SK-N-SH treated with all-trans-retinoic acid at 6 μM for 48 hours (cell line): ENCODE measurements around the gene TES.

ENCODE experiments used
- ATAC-seq: fragments of 200-7000 bp; cut with Tn5 transposase; 3 replicates; pipeline ENCODE4 v1.9.1; 2020; ENCODE audit warnings: mild to moderate bottlenecking, moderate library complexity
- ARNTL ChIP-seq: fragments of 450-650 bp; formaldehyde crosslinking; IDR thresholded peaks from 2 replicates; pipeline ENCODE4 v1.5.0; 2020; ENCODE audit warnings: low read depth, mild to moderate bottlenecking, moderate library complexity, borderline replicate concordance
- BACH2 ChIP-seq: fragments of 250-450 bp; sonication (Bioruptor Pico); IDR thresholded peaks from 2 replicates; pipeline ENCODE4 v1.9.0; 2021; ENCODE audit warnings: mild to moderate bottlenecking, borderline replicate concordance
- CREB5 ChIP-seq: fragments of 250-450 bp; sonication (Bioruptor Pico); IDR thresholded peaks from 2 replicates; pipeline ENCODE4 v1.5.1; 2020; ENCODE audit warnings: low read depth, mild to moderate bottlenecking, moderate library complexity
- CSDC2 ChIP-seq: fragments of 250-450 bp; sonication (Bioruptor Pico); IDR thresholded peaks from 2 replicates; pipeline ENCODE4 v1.5.0; 2020; ENCODE audit warnings: mild to moderate bottlenecking, moderate library complexity
- ESRRG ChIP-seq: fragments of 250-450 bp; sonication (Bioruptor Pico); IDR thresholded peaks from 2 replicates; pipeline ENCODE4 v1.6.1; 2021; ENCODE audit warnings: mild to moderate bottlenecking
- ISL1 ChIP-seq: fragments of 250-450 bp; sonication (Bioruptor Pico); IDR thresholded peaks from 2 replicates; pipeline ENCODE4 v2.1.2; 2022; ENCODE audit warnings: mild to moderate bottlenecking, moderate library complexity
- PATZ1 ChIP-seq: fragments of 250-450 bp; sonication (Bioruptor Pico); IDR thresholded peaks from 2 replicates; pipeline ENCODE4 v1.8.0; 2020; ENCODE audit warnings: mild to moderate bottlenecking, moderate library complexity, borderline replicate concordance
- PPARA ChIP-seq: fragments of 250-450 bp; sonication (Bioruptor Pico); IDR thresholded peaks from 2 replicates; pipeline ENCODE4 v1.5.0; 2020; ENCODE audit warnings: mild to moderate bottlenecking, borderline replicate concordance
- RARB ChIP-seq: fragments of 250-450 bp; sonication (Bioruptor Pico); IDR thresholded peaks from 2 replicates; pipeline ENCODE4 v1.8.0; 2021; ENCODE audit warnings: mild to moderate bottlenecking, moderate library complexity
- TOX ChIP-seq: fragments of 250-450 bp; sonication (Bioruptor Pico); IDR thresholded peaks from 2 replicates; pipeline ENCODE4 v1.8.0; 2021; ENCODE audit warnings: mild to moderate bottlenecking, moderate library complexity, borderline replicate concordance
- TSHZ2 ChIP-seq: fragments of 250-450 bp; sonication (Bioruptor Pico); IDR thresholded peaks from 2 replicates; pipeline ENCODE4 v1.5.0; 2020; ENCODE audit warnings: mild to moderate bottlenecking, moderate library complexity
- ZC3H10 ChIP-seq: fragments of 250-450 bp; sonication (Bioruptor Pico); IDR thresholded peaks from 2 replicates; pipeline ENCODE4 v1.5.1; 2021; ENCODE audit warnings: mild to moderate bottlenecking, moderate library complexity
- ZFP3 ChIP-seq: fragments of 250-450 bp; sonication (Bioruptor Pico); IDR thresholded peaks from 2 replicates; pipeline ENCODE4 v1.5.0; 2020; ENCODE audit warnings: mild to moderate bottlenecking, moderate library complexity
- ZNF565 ChIP-seq: fragments of 450-650 bp; formaldehyde crosslinking; conservative IDR thresholded peaks from 2 replicates; pipeline ENCODE4 v1.5.0; 2020; ENCODE audit warnings: low read depth, mild to moderate bottlenecking, moderate library complexity
- ZNF70 ChIP-seq: fragments of 450-650 bp; formaldehyde crosslinking; IDR thresholded peaks from 2 replicates; pipeline ENCODE4 v1.5.0; 2020; ENCODE audit warnings: mild to moderate bottlenecking, moderate library complexity
- TF ChIP-seq, protein P1 (sequence below): fragments of 250-450 bp; sonication (Bioruptor Pico); IDR thresholded peaks from 2 replicates; pipeline ENCODE4 v1.8.0; 2021; ENCODE audit warnings: low read depth, mild to moderate bottlenecking, moderate library complexity, borderline replicate concordance

The TES gene

GRCh38 chr7:116218747-116219146 lies 8.4 kb downstream of the TES start:
- no peak for TF ChIP-seq ZFP3 (CRISPR knock-in tag)
- TF ChIP-seq BACH2 (CRISPR knock-in tag), result 0 out of 2 replicates have a peak, but pooled peaks have one; percentile 3
- TF ChIP-seq, all 23 proteins: peak for 1
- ATAC-seq, result no peak

GRCh38 chr7:116219288-116219687 lies 8.9 kb downstream of the TES start:
- no peak for ATAC-seq

GRCh38 chr7:116219834-116220233 lies 9.5 kb downstream of the TES start:
- ATAC-seq, result no peak
- no peak for TF ChIP-seq TSHZ2 (CRISPR knock-in tag)
- no peak for TF ChIP-seq ESRRG
- no peak for TF ChIP-seq PATZ1 (CRISPR knock-in tag)
- no peak for TF ChIP-seq RARB (CRISPR knock-in tag)
- no peak for TF ChIP-seq PPARA
- no peak for TF ChIP-seq ZFP3 (CRISPR knock-in tag)
- TF ChIP-seq ZC3H10 (CRISPR knock-in tag), result no peak
- no peak for TF ChIP-seq CREB5
- no peak for TF ChIP-seq ARNTL (CRISPR knock-in tag)
- TF ChIP-seq, protein P1, sequence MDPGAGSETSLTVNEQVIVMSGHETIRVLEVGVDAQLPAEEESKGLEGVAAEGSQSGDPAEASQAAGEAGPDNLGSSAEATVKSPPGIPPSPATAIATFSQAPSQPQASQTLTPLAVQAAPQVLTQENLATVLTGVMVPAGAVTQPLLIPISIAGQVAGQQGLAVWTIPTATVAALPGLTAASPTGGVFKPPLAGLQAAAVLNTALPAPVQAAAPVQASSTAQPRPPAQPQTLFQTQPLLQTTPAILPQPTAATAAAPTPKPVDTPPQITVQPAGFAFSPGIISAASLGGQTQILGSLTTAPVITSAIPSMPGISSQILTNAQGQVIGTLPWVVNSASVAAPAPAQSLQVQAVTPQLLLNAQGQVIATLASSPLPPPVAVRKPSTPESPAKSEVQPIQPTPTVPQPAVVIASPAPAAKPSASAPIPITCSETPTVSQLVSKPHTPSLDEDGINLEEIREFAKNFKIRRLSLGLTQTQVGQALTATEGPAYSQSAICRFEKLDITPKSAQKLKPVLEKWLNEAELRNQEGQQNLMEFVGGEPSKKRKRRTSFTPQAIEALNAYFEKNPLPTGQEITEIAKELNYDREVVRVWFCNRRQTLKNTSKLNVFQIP (CRISPR knock-in tag), result no peak

More at GRCh38 chr7:116219288-116219687, 8.9 kb downstream of the TES start:
- TF ChIP-seq ARNTL (CRISPR knock-in tag) (no peak), ISL1 (CRISPR knock-in tag) (no peak), ZNF70 (CRISPR knock-in tag) (no peak)
- TF ChIP-seq, protein P1 (CRISPR knock-in tag), result no peak
- TF ChIP-seq, all 23 proteins: peak for 0

GRCh38 chr7:116222501-116222900 lies 12.2 kb downstream of the TES start:
- TF ChIP-seq TOX (CRISPR knock-in tag) (no peak), ZFP3 (CRISPR knock-in tag) (peak; percentile 97), TSHZ2 (CRISPR knock-in tag) (no peak), ZNF565 (CRISPR knock-in tag) (no peak), CSDC2 (CRISPR knock-in tag) (no peak)
- ATAC-seq, result no peak
